GM23338 (cell line): ENCODE measurements around the gene ITFG1. TPM values are rescaled to one million over a fixed set of nuclear protein-coding genes. Genes with fewer than 3 reads are reported as not detected.

ENCODE experiments used
- ATAC-seq: fragments of 200-7000 bp; cut with Tn5 transposase; 3 replicates; pipeline ENCODE4 v1.9.1; 2020
- DNase-seq: peaks from one replicate; pipeline ENCODE4 v3.0.0-alpha.2; 2015; ENCODE audit warnings: low spot score
- H2AFZ ChIP-seq: fragments of 200-600 bp; sonication (generic); 2 replicates; pipeline ENCODE4 v1.8.0; 2016; ENCODE audit warnings: antibody characterized with exemption, mild to moderate bottlenecking, moderate library complexity
- H3F3A ChIP-seq: fragments of 200-600 bp; sonication (generic); replicated peaks from 2 replicates; pipeline ENCODE4 v1.8.0; 2017; ENCODE audit warnings: antibody characterized with exemption, mixed run types, low read depth
- H3K27ac ChIP-seq: fragments of 200-600 bp; sonication (generic); 2 replicates; pipeline ENCODE4 v1.6.1; 2016; ENCODE audit warnings: low read depth
- H3K27me3 ChIP-seq: fragments of 200-600 bp; sonication (generic); 2 replicates; pipeline ENCODE4 v1.8.0; 2016; ENCODE audit warnings: mild to moderate bottlenecking, mixed run types, moderate library complexity; ENCODE audit not compliant: insufficient read depth
- H3K36me3 ChIP-seq: fragments of 200-600 bp; sonication (generic); 2 replicates; pipeline ENCODE4 v1.8.0; 2016; ENCODE audit warnings: mild to moderate bottlenecking; ENCODE audit not compliant: insufficient read depth
- H3K4me1 ChIP-seq: fragments of 200-600 bp; sonication (generic); 2 replicates; pipeline ENCODE4 v1.8.0; 2016; ENCODE audit warnings: mild to moderate bottlenecking, moderate library complexity; ENCODE audit not compliant: insufficient read depth
- H3K4me2 ChIP-seq: fragments of 200-600 bp; sonication (generic); 2 replicates; pipeline ENCODE4 v1.7.1; 2017; ENCODE audit warnings: mixed run types
- H3K4me3 ChIP-seq: fragments of 200-600 bp; sonication (generic); 2 replicates; pipeline ENCODE4 v1.6.1; 2016; ENCODE audit warnings: mixed run types
- H3K79me2 ChIP-seq: fragments of 200-600 bp; sonication (generic); replicated peaks from 2 replicates; pipeline ENCODE4 v1.8.0; 2017; ENCODE audit warnings: mild to moderate bottlenecking; ENCODE audit not compliant: insufficient read depth
- H3K9me2 ChIP-seq: fragments of 200-600 bp; sonication (generic); 2 replicates; pipeline ENCODE4 v1.8.0; 2017; ENCODE audit not compliant: insufficient read depth
- H4K20me1 ChIP-seq: fragments of 200-600 bp; sonication (generic); replicated peaks from 2 replicates; pipeline ENCODE4 v1.8.0; 2017; ENCODE audit warnings: mild to moderate bottlenecking; ENCODE audit not compliant: insufficient read depth
- H3K27ac Mint-ChIP-seq: 2 replicates; pipeline ENCODE4 v1.8.0; 2020; ENCODE audit warnings: inconsistent platforms, mild to moderate bottlenecking, moderate library complexity, mixed read lengths
- H3K27me3 Mint-ChIP-seq: 3 replicates; pipeline ENCODE4 v1.8.0; 2022; ENCODE audit warnings: low read depth, mild to moderate bottlenecking, moderate library complexity, mixed read lengths, inconsistent platforms; ENCODE audit not compliant: insufficient read depth, poor library complexity
- H3K36me3 Mint-ChIP-seq: 3 replicates; pipeline ENCODE4 v1.8.0; 2021; ENCODE audit warnings: low read depth, mild to moderate bottlenecking, inconsistent platforms, moderate library complexity, mixed read lengths
- H3K4me1 Mint-ChIP-seq: 3 replicates; pipeline ENCODE4 v1.8.0; 2020; ENCODE audit warnings: mild to moderate bottlenecking, inconsistent platforms, mixed read lengths
- H3K4me3 Mint-ChIP-seq: 3 replicates; pipeline ENCODE4 v1.8.0; 2021; ENCODE audit warnings: moderate library complexity, mild to moderate bottlenecking, inconsistent platforms, mixed read lengths
- H3K9me3 Mint-ChIP-seq: 3 replicates; pipeline ENCODE4 v1.8.0; 2020; ENCODE audit warnings: moderate library complexity, mild to moderate bottlenecking, inconsistent platforms, mixed read lengths
- CREB1 ChIP-seq: fragments of 250-450 bp; sonication (Bioruptor Pico); IDR thresholded peaks from 2 replicates; pipeline ENCODE4 v1.5.0; 2020; ENCODE audit warnings: low read depth, mild to moderate bottlenecking, moderate library complexity
- EZH2 ChIP-seq: fragments of 200-600 bp; sonication (generic); IDR thresholded peaks from one replicate; pipeline ENCODE4 v1.8.0; 2017; ENCODE audit warnings: antibody characterized with exemption, mild to moderate bottlenecking, low read depth; ENCODE audit not compliant: unreplicated experiment
- EZH2phosphoT487 ChIP-seq: fragments of 200-600 bp; sonication (generic); IDR thresholded peaks from one replicate; pipeline ENCODE4 v1.8.1; 2018; ENCODE audit warnings: antibody characterized with exemption; ENCODE audit not compliant: unreplicated experiment
- JUNB ChIP-seq: IDR thresholded peaks from one replicate; pipeline ENCODE4 v1.6.1; 2016; ENCODE audit warnings: antibody characterized with exemption; ENCODE audit not compliant: unreplicated experiment
- NANOG ChIP-seq: IDR thresholded peaks from 2 replicates; pipeline ENCODE4 v1.6.1; 2016; ENCODE audit warnings: antibody characterized with exemption, borderline replicate concordance
- POLR2AphosphoS5 ChIP-seq: IDR thresholded peaks from 2 replicates; pipeline ENCODE4 v1.6.1; 2016; ENCODE audit warnings: antibody characterized with exemption, low read depth
- STAT1 ChIP-seq: IDR thresholded peaks from one replicate; pipeline ENCODE4 v1.6.1; 2016; ENCODE audit warnings: antibody characterized with exemption; ENCODE audit not compliant: unreplicated experiment
- ZNF114 ChIP-seq: fragments of 250-450 bp; sonication (Bioruptor Pico); IDR thresholded peaks from 2 replicates; pipeline ENCODE4 v1.5.0; 2020; ENCODE audit warnings: mild to moderate bottlenecking, moderate library complexity
- ZNF331 ChIP-seq: fragments of 250-450 bp; sonication (Bioruptor Pico); IDR thresholded peaks from 2 replicates; pipeline ENCODE4 v1.5.0; 2020; ENCODE audit warnings: low read depth, mild to moderate bottlenecking, moderate library complexity
- polyA plus RNA-seq: library from polyadenylated mRNA; unstranded; fragments of >200 nt; fragmentation: Nextera tagmentation; extraction: Ambion mirVana; gene quantifications from 2 replicates; pipeline ENCODE4 v1.2.1, GENCODE V29; 2016
- total RNA-seq: library from RNA; depleted of rRNA; stranded (reverse); fragments of >200 nt; shearing (Covaris generic); gene quantifications from 2 replicates; pipeline ENCODE4 v1.2.3, GENCODE V29; 2014
- TF ChIP-seq, protein P1 (sequence below): fragments of 250-450 bp; sonication (Bioruptor Pico); IDR thresholded peaks from 2 replicates; pipeline ENCODE4 v1.5.0; 2020; ENCODE audit warnings: mild to moderate bottlenecking, moderate library complexity
- TF ChIP-seq, protein P2 (sequence below), 2 experiments: fragments of 200-600 bp in 1 of 2; sonication (generic) in 1 of 2; conservative IDR thresholded peaks; 2 replicates each; pipeline versions ENCODE4 v1.5.1 to v1.6.1; 2016 to 2017; ENCODE audit warnings: antibody characterized with exemption in 2 of 2, low read depth in 2 of 2, mild to moderate bottlenecking in 2 of 2, moderate library complexity in 1 of 2
- TF ChIP-seq, protein P3 (sequence below): IDR thresholded peaks from 2 replicates; pipeline ENCODE4 v1.6.1; 2016; ENCODE audit warnings: antibody characterized with exemption

Gene ITFG1
- total and polyA plus RNA-seq, 2 experiments from 2014 or later = 18.5 to 26.9 TPM

DNA sequence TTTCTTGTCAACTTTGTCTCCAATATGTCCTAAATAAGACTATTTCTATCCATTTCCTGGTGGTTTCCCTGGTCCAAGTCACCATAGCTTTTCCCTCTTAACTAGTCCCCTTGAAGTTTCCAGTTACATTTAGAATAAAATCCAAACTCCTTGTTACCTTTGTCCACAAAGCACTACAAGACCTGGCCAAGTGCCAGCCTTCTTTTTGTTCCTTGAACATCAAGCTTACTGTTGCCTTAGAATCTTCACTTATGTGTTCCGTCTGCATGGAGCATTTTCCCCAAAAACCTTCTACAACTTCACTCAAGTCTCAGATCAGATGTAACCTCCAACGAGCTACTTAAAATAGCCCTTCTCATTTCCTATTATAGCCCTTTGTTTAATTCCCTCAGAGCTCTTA lies 101.4 kb downstream of the ITFG1 start:
- Histone ChIP-seq H4K20me1 (no peaks in the 10 kb centered on the region), H3K4me3 (no peak overlapping the region), H3K27ac (no peak overlapping the region), H3F3A (no peaks in the 10 kb centered on the region), H3K4me1 (no peaks in the 10 kb centered on the region), H3K4me2 (no peak overlapping the region), H2AFZ (no peak overlapping the region), H3K27me3 (no peaks in the 10 kb centered on the region), H3K36me3 (no peaks in the 10 kb centered on the region), H3K79me2 (no peaks in the 10 kb centered on the region), H3K9me2 (no peaks in the 10 kb centered on the region)
- Mint-ChIP-seq H3K4me1 (peaks cover 19% of the 10 kb centered on the region), H3K36me3 (no peaks in the 10 kb centered on the region; the same call in 2 of the 3 replicates), H3K27ac (peak overlapping the region; percentile 7; the same call in 1 of the 2 replicates), H3K27me3 (peaks cover 3% of the 10 kb centered on the region), H3K9me3 (no peaks in the 10 kb centered on the region), H3K4me3 (no peak overlapping the region)
- DNase-seq (no peak), ATAC-seq (no peak)
- no peak for TF ChIP-seq ZNF114 (CRISPR knock-in tag)
- TF ChIP-seq CREB1 (CRISPR knock-in tag) = no peak

DNA sequence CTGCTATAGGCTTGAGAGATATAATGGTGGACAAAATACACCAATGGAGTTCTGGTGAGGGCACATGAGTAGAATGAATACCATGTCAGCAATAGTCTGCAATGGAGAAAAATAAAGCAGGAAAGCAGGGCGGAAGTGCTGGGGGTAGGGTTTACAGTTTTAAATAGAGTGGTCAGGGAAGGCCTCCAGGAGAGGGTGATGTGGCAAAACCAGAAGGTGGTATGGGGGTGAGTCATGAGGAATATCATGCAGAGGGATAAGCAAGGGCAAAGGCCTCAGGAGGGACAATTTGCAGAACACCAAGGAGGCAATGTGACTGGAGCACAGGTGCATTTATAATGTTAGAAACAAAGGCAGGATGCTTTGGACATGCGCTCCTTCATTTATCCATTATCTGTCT lies 102.0 kb downstream of the ITFG1 start:
- Histone ChIP-seq H3K79me2 (no peaks in the 10 kb centered on the region), H2AFZ (no peak overlapping the region), H4K20me1 (no peaks in the 10 kb centered on the region), H3K4me2 (no peak overlapping the region), H3K4me1 (no peaks in the 10 kb centered on the region), H3K27ac (no peak overlapping the region), H3K9me2 (no peaks in the 10 kb centered on the region), H3K4me3 (no peak overlapping the region), H3K27me3 (no peaks in the 10 kb centered on the region), H3K36me3 (no peaks in the 10 kb centered on the region), H3F3A (no peaks in the 10 kb centered on the region)
- no peaks in the 10 kb centered on the region; the same call in 2 of the 3 replicates for H3K36me3 Mint-ChIP-seq
- H3K27me3 Mint-ChIP-seq = peaks cover 3% of the 10 kb centered on the region
- no peak overlapping the region for H3K4me3 Mint-ChIP-seq
- DNase-seq (no peak), ATAC-seq (no peak)
- peak overlapping the region; percentile 37; the same call in 1 of the 2 replicates for H3K27ac Mint-ChIP-seq
- peaks cover 18% of the 10 kb centered on the region for H3K4me1 Mint-ChIP-seq
- H3K9me3 Mint-ChIP-seq = no peaks in the 10 kb centered on the region; the same call in 2 of the 3 replicates
- TF ChIP-seq JUNB = no peak
- TF ChIP-seq, protein P1, sequence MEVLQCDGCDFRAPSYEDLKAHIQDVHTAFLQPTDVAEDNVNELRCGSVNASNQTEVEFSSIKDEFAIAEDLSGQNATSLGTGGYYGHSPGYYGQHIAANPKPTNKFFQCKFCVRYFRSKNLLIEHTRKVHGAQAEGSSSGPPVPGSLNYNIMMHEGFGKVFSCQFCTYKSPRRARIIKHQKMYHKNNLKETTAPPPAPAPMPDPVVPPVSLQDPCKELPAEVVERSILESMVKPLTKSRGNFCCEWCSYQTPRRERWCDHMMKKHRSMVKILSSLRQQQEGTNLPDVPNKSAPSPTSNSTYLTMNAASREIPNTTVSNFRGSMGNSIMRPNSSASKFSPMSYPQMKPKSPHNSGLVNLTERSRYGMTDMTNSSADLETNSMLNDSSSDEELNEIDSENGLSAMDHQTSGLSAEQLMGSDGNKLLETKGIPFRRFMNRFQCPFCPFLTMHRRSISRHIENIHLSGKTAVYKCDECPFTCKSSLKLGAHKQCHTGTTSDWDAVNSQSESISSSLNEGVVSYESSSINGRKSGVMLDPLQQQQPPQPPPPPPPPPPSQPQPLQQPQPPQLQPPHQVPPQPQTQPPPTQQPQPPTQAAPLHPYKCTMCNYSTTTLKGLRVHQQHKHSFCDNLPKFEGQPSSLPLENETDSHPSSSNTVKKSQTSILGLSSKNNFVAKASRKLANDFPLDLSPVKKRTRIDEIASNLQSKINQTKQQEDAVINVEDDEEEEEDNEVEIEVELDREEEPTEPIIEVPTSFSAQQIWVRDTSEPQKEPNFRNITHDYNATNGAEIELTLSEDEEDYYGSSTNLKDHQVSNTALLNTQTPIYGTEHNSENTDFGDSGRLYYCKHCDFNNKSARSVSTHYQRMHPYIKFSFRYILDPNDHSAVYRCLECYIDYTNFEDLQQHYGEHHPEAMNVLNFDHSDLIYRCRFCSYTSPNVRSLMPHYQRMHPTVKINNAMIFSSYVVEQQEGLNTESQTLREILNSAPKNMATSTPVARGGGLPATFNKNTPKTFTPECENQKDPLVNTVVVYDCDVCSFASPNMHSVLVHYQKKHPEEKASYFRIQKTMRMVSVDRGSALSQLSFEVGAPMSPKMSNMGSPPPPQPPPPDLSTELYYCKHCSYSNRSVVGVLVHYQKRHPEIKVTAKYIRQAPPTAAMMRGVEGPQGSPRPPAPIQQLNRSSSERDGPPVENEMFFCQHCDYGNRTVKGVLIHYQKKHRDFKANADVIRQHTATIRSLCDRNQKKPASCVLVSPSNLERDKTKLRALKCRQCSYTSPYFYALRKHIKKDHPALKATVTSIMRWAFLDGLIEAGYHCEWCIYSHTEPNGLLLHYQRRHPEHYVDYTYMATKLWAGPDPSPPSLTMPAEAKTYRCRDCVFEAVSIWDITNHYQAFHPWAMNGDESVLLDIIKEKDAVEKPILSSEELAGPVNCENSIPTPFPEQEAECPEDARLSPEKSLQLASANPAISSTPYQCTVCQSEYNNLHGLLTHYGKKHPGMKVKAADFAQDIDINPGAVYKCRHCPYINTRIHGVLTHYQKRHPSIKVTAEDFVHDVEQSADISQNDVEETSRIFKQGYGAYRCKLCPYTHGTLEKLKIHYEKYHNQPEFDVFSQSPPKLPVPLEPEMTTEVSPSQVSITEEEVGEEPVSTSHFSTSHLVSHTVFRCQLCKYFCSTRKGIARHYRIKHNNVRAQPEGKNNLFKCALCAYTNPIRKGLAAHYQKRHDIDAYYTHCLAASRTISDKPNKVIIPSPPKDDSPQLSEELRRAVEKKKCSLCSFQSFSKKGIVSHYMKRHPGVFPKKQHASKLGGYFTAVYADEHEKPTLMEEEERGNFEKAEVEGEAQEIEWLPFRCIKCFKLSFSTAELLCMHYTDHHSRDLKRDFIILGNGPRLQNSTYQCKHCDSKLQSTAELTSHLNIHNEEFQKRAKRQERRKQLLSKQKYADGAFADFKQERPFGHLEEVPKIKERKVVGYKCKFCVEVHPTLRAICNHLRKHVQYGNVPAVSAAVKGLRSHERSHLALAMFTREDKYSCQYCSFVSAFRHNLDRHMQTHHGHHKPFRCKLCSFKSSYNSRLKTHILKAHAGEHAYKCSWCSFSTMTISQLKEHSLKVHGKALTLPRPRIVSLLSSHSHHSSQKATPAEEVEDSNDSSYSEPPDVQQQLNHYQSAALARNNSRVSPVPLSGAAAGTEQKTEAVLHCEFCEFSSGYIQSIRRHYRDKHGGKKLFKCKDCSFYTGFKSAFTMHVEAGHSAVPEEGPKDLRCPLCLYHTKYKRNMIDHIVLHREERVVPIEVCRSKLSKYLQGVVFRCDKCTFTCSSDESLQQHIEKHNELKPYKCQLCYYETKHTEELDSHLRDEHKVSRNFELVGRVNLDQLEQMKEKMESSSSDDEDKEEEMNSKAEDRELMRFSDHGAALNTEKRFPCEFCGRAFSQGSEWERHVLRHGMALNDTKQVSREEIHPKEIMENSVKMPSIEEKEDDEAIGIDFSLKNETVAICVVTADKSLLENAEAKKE (CRISPR knock-in tag) = no peak
- TF ChIP-seq ZNF331 (CRISPR knock-in tag) = no peak
- TF ChIP-seq, protein P2, sequence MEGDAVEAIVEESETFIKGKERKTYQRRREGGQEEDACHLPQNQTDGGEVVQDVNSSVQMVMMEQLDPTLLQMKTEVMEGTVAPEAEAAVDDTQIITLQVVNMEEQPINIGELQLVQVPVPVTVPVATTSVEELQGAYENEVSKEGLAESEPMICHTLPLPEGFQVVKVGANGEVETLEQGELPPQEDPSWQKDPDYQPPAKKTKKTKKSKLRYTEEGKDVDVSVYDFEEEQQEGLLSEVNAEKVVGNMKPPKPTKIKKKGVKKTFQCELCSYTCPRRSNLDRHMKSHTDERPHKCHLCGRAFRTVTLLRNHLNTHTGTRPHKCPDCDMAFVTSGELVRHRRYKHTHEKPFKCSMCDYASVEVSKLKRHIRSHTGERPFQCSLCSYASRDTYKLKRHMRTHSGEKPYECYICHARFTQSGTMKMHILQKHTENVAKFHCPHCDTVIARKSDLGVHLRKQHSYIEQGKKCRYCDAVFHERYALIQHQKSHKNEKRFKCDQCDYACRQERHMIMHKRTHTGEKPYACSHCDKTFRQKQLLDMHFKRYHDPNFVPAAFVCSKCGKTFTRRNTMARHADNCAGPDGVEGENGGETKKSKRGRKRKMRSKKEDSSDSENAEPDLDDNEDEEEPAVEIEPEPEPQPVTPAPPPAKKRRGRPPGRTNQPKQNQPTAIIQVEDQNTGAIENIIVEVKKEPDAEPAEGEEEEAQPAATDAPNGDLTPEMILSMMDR (conservative IDR thresholded peaks at IDR 0.05; ENCODE audit: low read depth in 2 of 2) = no peak
- TF ChIP-seq EZH2 = no peak
- no peak for TF ChIP-seq EZH2phosphoT487
- no peak for TF ChIP-seq CREB1 (CRISPR knock-in tag)
- no peak for TF ChIP-seq NANOG
- TF ChIP-seq, protein P3, sequence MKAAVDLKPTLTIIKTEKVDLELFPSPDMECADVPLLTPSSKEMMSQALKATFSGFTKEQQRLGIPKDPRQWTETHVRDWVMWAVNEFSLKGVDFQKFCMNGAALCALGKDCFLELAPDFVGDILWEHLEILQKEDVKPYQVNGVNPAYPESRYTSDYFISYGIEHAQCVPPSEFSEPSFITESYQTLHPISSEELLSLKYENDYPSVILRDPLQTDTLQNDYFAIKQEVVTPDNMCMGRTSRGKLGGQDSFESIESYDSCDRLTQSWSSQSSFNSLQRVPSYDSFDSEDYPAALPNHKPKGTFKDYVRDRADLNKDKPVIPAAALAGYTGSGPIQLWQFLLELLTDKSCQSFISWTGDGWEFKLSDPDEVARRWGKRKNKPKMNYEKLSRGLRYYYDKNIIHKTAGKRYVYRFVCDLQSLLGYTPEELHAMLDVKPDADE = no peak
- no peak for TF ChIP-seq POLR2AphosphoS5
- no peak for TF ChIP-seq STAT1
